ENCODE data around the gene RAB28.

- TF ChIP-seq GATA2 (IDR thresholded peaks at IDR 0.05; ENCODE audit: low read depth, low read length) (no peak), GATA3 (IDR thresholded peaks at IDR 0.05; ENCODE audit: low read depth, low read length) (no peak)
Measured at GRCh38 chr4:13449590-13449989, 34.5 kb downstream of the RAB28 start.
